H9 (cell line): ENCODE data around the gene MELK. TPM values are rescaled to one million over a fixed set of nuclear protein-coding genes. Genes with fewer than 3 reads are reported as not detected.

Experiments
- DNase-seq: peaks from one replicate; pipeline ENCODE4 v3.0.0-alpha.2; 2017
- H2AFZ ChIP-seq: one replicate; pipeline ENCODE4 v1.6.1; 2013; ENCODE audit warnings: mild to moderate bottlenecking, low read length, control low read depth, moderate library complexity
- H2AK5ac ChIP-seq: 2 replicates; pipeline ENCODE4 v1.6.1; 2013; ENCODE audit warnings: low read length, control low read depth, mixed read lengths; ENCODE audit not compliant: insufficient read length
- H2BK120ac ChIP-seq: one replicate; pipeline ENCODE4 v1.6.1; 2013; ENCODE audit warnings: low read depth, mild to moderate bottlenecking, low read length, control low read depth, inconsistent platforms; ENCODE audit not compliant: poor library complexity, severe bottlenecking
- H2BK12ac ChIP-seq: 2 replicates; pipeline ENCODE4 v1.6.1; 2013; ENCODE audit warnings: low read length, control low read depth, mixed read lengths, low read depth; ENCODE audit not compliant: insufficient read length
- H2BK15ac ChIP-seq: 2 replicates; pipeline ENCODE4 v1.6.1; 2013; ENCODE audit warnings: low read depth, low read length, control low read depth
- H2BK20ac ChIP-seq: one replicate; pipeline ENCODE4 v1.6.1; 2013; ENCODE audit warnings: low read depth, mild to moderate bottlenecking, low read length, control low read depth, inconsistent platforms; ENCODE audit not compliant: poor library complexity, severe bottlenecking
- H2BK5ac ChIP-seq: 2 replicates; pipeline ENCODE4 v1.6.1; 2013; ENCODE audit warnings: low read length, control low read depth, mixed read lengths; ENCODE audit not compliant: insufficient read length
- H3K14ac ChIP-seq: 2 replicates; pipeline ENCODE4 v1.6.1; 2013; ENCODE audit warnings: low read length, control low read depth; ENCODE audit not compliant: insufficient read depth
- H3K18ac ChIP-seq: 2 replicates; pipeline ENCODE4 v1.6.1; 2013; ENCODE audit warnings: low read depth, mild to moderate bottlenecking, mixed read lengths, low read length, control low read depth; ENCODE audit not compliant: insufficient read length
- H3K23ac ChIP-seq: 2 replicates; pipeline ENCODE4 v1.6.1; 2013; ENCODE audit warnings: low read length, control low read depth, mixed read lengths, low read depth; ENCODE audit not compliant: insufficient read length
- H3K23me2 ChIP-seq: 2 replicates; pipeline ENCODE4 v1.6.1; 2013; ENCODE audit warnings: low read depth, mild to moderate bottlenecking, mixed read lengths, low read length, control low read depth; ENCODE audit not compliant: insufficient read length, poor library complexity, severe bottlenecking
- H3K27ac ChIP-seq: 2 replicates; pipeline ENCODE4 v1.5.1; 2013; ENCODE audit warnings: low read length, control low read depth, mixed read lengths, low read depth; ENCODE audit not compliant: insufficient read length
- H3K27me3 ChIP-seq: 2 replicates; pipeline ENCODE4 v1.6.1; 2013; ENCODE audit warnings: low read length, control low read depth, inconsistent platforms; ENCODE audit not compliant: insufficient read depth
- H3K4ac ChIP-seq: 2 replicates; pipeline ENCODE4 v1.6.1; 2013; ENCODE audit warnings: low read depth, mild to moderate bottlenecking, control low read depth, inconsistent platforms, low read length, moderate library complexity
- H3K4me1 ChIP-seq: 2 replicates; pipeline ENCODE4 v1.6.1; 2013; ENCODE audit warnings: low read length, control low read depth, inconsistent platforms; ENCODE audit not compliant: insufficient read depth
- H3K4me2 ChIP-seq: 2 replicates; pipeline ENCODE4 v1.6.1; 2013; ENCODE audit warnings: low read length, control low read depth, mixed read lengths; ENCODE audit not compliant: insufficient read length, insufficient read depth
- H3K56ac ChIP-seq: 2 replicates; pipeline ENCODE4 v1.6.1; 2013; ENCODE audit warnings: low read depth, mild to moderate bottlenecking, mixed read lengths, low read length, control low read depth; ENCODE audit not compliant: insufficient read length
- H3K79me1 ChIP-seq: 2 replicates; pipeline ENCODE4 v1.6.1; 2013; ENCODE audit warnings: low read depth, mild to moderate bottlenecking, moderate library complexity, low read length, control low read depth, inconsistent platforms; ENCODE audit not compliant: insufficient read depth, poor library complexity, severe bottlenecking
- H3K79me2 ChIP-seq: 2 replicates; pipeline ENCODE4 v1.6.1; 2013; ENCODE audit warnings: low read length, control low read depth, inconsistent platforms; ENCODE audit not compliant: insufficient read depth
- H3K9ac ChIP-seq: 2 replicates; pipeline ENCODE4 v1.6.1; 2013; ENCODE audit warnings: low read length, control low read depth, mixed read lengths; ENCODE audit not compliant: insufficient read length; ENCODE audit errors: extremely low read depth
- H3K9me3 ChIP-seq: one replicate; pipeline ENCODE4 v1.6.1; 2013; ENCODE audit warnings: low read depth, low read length, inconsistent platforms; ENCODE audit not compliant: control insufficient read depth
- H3T11ph ChIP-seq: one replicate; pipeline ENCODE4 v1.6.1; 2013; ENCODE audit warnings: mild to moderate bottlenecking, low read length, control low read depth, inconsistent platforms
- H4K20me1 ChIP-seq: one replicate; pipeline ENCODE4 v1.6.1; 2013; ENCODE audit not compliant: control insufficient read depth, insufficient read length, insufficient read depth
- H4K5ac ChIP-seq: 2 replicates; pipeline ENCODE4 v1.6.1; 2013; ENCODE audit warnings: low read depth, mild to moderate bottlenecking, mixed read lengths, low read length, control low read depth; ENCODE audit not compliant: insufficient read length
- H4K8ac ChIP-seq: replicated peaks from 2 replicates; pipeline ENCODE4 v1.6.1; 2013; ENCODE audit warnings: low read length, control low read depth, mixed read lengths, low read depth; ENCODE audit not compliant: insufficient read length
- H4K91ac ChIP-seq: 2 replicates; pipeline ENCODE4 v1.6.1; 2013; ENCODE audit warnings: low read depth, mild to moderate bottlenecking, moderate library complexity, mixed read lengths, low read length, control low read depth; ENCODE audit not compliant: insufficient read length
- H3K27ac Mint-ChIP-seq, 3 experiments: 2 replicates in 2 of 3; 3 replicates in 1 of 3; pipeline ENCODE4 v1.8.0; 2020 to 2021; ENCODE audit warnings: mixed read lengths in 3 of 3, mild to moderate bottlenecking in 1 of 3, moderate library complexity in 1 of 3
- H3K27me3 Mint-ChIP-seq: 2 replicates; pipeline ENCODE4 v1.8.0; 2021; ENCODE audit warnings: low read depth, mild to moderate bottlenecking, moderate library complexity, mixed read lengths
- H3K36me3 Mint-ChIP-seq, 3 experiments: 2 replicates in 2 of 3; 3 replicates in 1 of 3; pipeline ENCODE4 v1.8.0; 2020 to 2021; ENCODE audit warnings: low read depth in 3 of 3, mixed read lengths in 3 of 3; ENCODE audit not compliant: insufficient read depth in 1 of 3
- H3K4me1 Mint-ChIP-seq, 2 experiments: 2 replicates each; pipeline ENCODE4 v1.8.0; 2020; ENCODE audit warnings: mixed read lengths in 2 of 2
- H3K4me3 Mint-ChIP-seq, 2 experiments: 2 replicates in 1 of 2; 3 replicates in 1 of 2; pipeline ENCODE4 v1.8.0; 2020 to 2021; ENCODE audit warnings: mild to moderate bottlenecking in 2 of 2, mixed read lengths in 2 of 2, moderate library complexity in 1 of 2
- H3K9me3 Mint-ChIP-seq, 2 experiments: 2 replicates in 1 of 2; 3 replicates in 1 of 2; pipeline ENCODE4 v1.8.0; 2020; ENCODE audit warnings: mild to moderate bottlenecking in 2 of 2, mixed read lengths in 2 of 2, moderate library complexity in 1 of 2
- CTCF ChIP-seq: fragments of 200-600 bp; sonication (generic); conservative IDR thresholded peaks from 3 replicates; pipeline ENCODE4 v1.8.0; 2021; ENCODE audit warnings: antibody characterized with exemption, mild to moderate bottlenecking
- WGBS: extraction: QIAGEN DNeasy Blood & Tissue Kit; methylation state at CpG from one replicate; pipeline ENCODE4 v1.1.7; 2013; ENCODE audit warnings: missing lambda C conversion rate, low lambda C conversion rate, mixed read lengths; ENCODE audit not compliant: insufficient read length; ENCODE audit errors: extremely low coverage; 5-methylcytosine and 5-hydroxymethylcytosine counted together
- total RNA-seq: library from RNA; stranded (reverse); gene quantifications from 2 replicates; pipeline ENCODE4 v1.2.1, GENCODE V29; 2021

The MELK gene
- total RNA-seq, 1 experiment from 2014 or later, result 43.6 TPM

GRCh38 chr9:36676091-36676490 is 103.4 kb downstream of the MELK start:
- Histone ChIP-seq H3K9ac (no peak overlapping the region), H3K79me1 (no peaks in the 10 kb centered on the region), H3K56ac (no peak overlapping the region), H2BK15ac (no peak overlapping the region), H2AFZ (no peak overlapping the region), H2BK12ac (no peak overlapping the region), H2BK20ac (no peak overlapping the region), H3K79me2 (no peaks in the 10 kb centered on the region), H3K14ac (no peak overlapping the region), H3T11ph (no peak overlapping the region), H3K4ac (no peak overlapping the region), H2BK5ac (no peak overlapping the region), H3K23me2 (no peaks in the 10 kb centered on the region), H4K5ac (no peak overlapping the region), H3K4me2 (no peak overlapping the region), H4K8ac (no peak overlapping the region), H3K18ac (no peak overlapping the region), H3K27me3 (no peaks in the 10 kb centered on the region), H3K9me3 (no peaks in the 10 kb centered on the region), H4K20me1 (no peaks in the 10 kb centered on the region), H2BK120ac (no peak overlapping the region), H2AK5ac (no peak overlapping the region), H3K27ac (no peak overlapping the region), H3K4me1 (no peaks in the 10 kb centered on the region), H4K91ac (no peak overlapping the region), H3K23ac (no peak overlapping the region)
- no peak for TF ChIP-seq CTCF
- peaks cover 27 to 65% (median 65%) of the 10 kb centered on the region in 3 experiments for H3K36me3 Mint-ChIP-seq
- no peaks in the 10 kb centered on the region for H3K4me1 Mint-ChIP-seq
- no peak for DNase-seq
- H3K4me3 Mint-ChIP-seq, result no peak overlapping the region
- no peaks in the 10 kb centered on the region; a peak in 1 of 5 replicates for H3K9me3 Mint-ChIP-seq
- no peaks in the 10 kb centered on the region for H3K27me3 Mint-ChIP-seq
- no peak overlapping the region for H3K27ac Mint-ChIP-seq
- no CpG with 5 or more reads among the region's 1 CpG for WGBS
